NCI-H82 treated with DMSO at 0.1 percent for 48 hours (cell line): ENCODE measurements around the gene MLLT1.

Experiments used
- DNase-seq: peaks from one replicate; lab custom pipeline; 2025; ENCODE audit not compliant: unreplicated experiment; lab: John Stamatoyannopoulos, UW

The MLLT1 gene

GRCh38 chr19:6221878-6222746, 57.7 kb downstream of the MLLT1 start:
- no peak for DNase-seq

DNA sequence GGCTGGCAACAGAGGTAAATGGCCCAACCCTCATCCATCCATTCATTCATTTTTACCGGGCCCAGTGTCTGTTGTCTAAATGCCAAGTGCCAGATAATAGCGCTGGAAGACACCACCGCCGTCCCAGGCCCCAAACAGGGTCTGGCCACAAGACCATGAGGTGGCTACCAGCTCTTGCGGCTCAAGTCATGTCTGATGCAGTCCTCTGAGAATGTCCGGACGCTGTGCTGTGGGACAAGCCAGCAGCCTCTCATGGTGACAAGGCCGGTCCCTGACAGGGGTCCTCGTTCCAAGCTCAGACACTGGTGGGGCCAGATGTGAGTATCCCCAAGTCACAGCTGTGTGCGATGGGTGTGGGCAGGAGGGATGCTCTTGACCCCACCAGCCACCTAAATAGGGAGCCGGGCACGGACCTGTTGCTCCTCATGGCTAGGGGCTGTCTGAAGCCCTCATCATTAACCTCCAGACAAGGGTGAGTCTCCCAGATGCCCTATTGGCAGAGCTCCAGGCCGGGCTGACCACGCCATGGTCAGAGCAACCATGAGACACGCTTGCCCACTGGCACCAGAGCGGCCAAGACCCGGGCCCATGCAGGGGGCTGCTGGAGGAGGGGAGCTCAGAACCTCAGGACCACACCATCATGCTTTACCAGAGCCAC, 58.4 kb downstream of the MLLT1 start:
- DNase-seq = no peak

- DNase-seq = no peak
These were observed 59.2 kb downstream of the MLLT1 start for GRCh38 chr19:6220385-6221191.

DNA sequence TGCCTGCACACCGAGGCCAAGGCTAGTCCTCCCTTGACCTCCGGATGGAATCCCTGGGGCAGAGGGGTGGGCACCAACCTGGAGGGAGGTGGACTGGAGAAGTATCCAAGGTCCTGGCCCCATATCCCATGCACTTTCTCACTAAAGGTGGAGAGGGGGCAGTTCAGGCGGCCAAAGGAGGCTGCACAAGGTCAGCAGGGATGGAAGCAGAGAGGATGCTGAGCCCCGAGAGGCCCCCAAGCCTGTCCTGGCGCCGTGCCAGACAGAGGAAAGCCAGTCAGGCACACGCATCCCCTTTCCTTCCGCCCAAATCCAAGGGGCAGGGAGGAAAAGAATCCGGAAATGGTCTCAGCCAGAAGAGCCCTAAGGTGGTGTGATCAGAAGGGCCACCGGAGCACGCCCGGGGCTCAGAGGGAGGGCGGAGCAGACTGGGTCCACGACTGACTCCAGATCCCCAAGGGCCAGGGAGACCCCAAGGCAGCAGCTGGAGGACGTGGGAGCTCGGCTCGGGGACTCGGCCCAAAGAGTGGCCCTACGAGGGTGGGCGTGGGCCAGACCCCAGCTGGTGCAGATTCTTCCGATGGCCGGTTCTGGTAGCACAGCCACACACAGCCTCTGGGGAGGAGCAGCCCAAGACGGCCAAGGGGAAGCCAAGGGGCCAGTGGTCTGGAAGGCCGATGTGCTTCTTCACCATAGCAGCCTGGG, 60.0 kb downstream of the MLLT1 start:
- no peak for DNase-seq

- DNase-seq = no peak
These were observed 60.6 kb downstream of the MLLT1 start for GRCh38 chr19:6219147-6219525.

GRCh38 chr19:6218491-6219146, 61.2 kb downstream of the MLLT1 start:
- no peak for DNase-seq

GRCh38 chr19:6217752-6218334, 61.9 kb downstream of the MLLT1 start:
- no peak for DNase-seq

- DNase-seq = no peak
These were observed 62.6 kb downstream of the MLLT1 start for GRCh38 chr19:6216996-6217751.

DNA sequence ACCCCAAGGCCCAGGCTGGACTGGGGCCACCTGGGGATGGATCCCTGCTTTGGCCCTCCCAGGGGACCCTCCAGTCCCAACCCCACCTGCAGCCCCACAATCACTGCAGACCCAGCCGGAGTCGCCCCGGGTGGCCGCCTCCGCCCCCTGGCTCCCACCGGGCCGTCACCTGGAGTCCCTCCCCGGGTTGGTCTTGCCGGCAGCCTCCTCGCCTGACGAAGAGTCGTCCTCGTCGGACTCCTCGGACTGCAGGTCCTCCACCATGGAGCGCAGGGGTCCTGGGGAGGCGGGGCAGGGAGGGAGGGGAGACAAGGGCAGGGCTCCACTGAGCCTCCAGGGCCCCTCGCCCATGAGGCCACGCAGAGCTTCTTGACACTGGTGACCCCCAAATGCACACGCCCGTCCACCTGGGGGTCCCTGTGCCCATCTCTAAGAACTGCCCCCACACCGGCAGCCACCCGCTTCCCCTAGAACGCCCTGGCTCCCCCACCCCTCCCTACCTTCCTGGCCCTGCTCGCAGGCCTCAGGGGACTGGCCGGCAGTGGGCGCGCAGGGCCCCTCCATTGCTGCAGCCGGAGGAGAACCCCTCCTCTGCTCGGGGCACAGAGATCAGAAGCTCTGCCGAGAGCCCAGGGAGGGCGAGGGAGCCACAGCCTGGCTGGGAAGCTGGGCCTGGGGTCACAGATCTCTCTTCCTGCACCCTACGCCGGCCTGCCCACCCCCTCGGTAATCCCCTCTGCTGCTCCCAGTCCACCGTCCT, 63.4 kb downstream of the MLLT1 start:
- no peak for DNase-seq

DNA sequence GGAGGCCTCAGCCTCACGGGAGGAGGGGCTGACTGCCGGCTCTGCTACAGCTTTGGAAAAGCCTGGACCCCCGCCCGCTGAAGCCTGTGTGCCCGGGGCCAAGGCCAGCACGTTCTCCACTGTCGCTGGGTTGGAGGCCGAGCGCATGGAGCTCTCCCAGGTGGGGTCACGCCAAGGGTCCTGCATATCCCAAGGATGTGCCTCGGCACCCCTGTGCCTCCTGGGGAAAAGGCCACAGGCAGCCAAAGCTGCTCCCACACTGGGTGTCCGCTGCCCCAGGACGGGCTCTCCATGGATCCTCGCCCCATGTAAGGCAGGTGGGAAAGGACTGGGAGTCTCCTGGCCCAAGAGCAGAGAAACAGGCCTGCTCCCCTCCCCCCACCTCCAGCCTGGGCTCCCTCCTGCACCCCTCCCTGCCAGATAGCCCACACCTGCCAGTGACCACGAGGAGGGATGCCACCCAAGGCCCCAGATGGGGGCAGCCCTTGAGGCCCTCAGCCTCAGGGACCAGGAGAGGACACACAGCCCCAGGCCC, 64.0 kb downstream of the MLLT1 start:
- no peak for DNase-seq

GRCh38 chr19:6214881-6215541, 64.8 kb downstream of the MLLT1 start:
- DNase-seq = no peak

DNA sequence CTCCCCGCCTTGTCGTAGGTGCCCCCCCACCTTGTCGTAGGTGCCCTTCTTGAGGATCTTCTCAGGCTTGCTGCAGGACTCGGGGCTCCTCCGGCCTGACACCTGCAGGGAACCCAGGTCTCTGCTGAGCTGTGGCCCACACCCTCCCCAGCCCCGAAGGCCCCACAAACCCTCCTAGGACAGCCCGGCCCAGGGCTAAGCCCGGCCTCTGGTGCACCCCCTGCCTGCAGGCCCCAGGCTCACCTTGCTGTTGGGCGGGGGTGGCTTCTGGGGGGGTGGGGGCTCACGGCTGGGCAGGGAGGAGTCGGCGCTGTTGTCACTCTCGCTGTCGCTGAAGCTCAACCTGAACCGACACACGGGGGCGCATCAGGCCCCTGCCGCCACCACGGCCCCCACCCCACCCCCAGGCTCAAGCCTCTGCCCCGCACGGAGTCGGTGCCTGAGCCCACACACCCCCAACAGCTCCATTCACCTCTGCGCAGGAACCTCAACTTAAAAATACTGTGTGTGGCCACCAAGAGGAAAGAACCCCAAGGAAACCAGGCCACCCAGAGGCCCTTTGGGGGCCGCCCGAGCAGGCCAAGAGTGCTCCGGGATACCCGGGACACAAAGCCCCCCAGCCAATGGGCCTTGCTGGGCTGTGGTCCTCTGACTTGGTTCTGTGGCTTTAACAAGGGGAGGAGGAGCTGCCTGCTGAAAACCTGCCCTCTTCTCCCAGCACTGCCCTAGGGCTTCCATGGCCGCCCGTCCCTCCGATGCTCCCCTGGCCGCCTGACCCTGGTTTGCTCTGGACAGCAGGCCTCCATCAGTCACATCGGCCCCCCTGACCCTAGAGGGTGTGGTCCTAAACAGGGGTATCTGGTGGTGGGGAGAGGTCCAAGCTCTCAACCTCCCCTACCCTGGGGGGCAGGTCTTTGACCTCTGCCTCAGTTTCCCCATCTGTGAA, 65.8 kb downstream of the MLLT1 start:
- DNase-seq = no peak

- no peak for DNase-seq
These were observed 66.5 kb downstream of the MLLT1 start for GRCh38 chr19:6213266-6213595.

DNA sequence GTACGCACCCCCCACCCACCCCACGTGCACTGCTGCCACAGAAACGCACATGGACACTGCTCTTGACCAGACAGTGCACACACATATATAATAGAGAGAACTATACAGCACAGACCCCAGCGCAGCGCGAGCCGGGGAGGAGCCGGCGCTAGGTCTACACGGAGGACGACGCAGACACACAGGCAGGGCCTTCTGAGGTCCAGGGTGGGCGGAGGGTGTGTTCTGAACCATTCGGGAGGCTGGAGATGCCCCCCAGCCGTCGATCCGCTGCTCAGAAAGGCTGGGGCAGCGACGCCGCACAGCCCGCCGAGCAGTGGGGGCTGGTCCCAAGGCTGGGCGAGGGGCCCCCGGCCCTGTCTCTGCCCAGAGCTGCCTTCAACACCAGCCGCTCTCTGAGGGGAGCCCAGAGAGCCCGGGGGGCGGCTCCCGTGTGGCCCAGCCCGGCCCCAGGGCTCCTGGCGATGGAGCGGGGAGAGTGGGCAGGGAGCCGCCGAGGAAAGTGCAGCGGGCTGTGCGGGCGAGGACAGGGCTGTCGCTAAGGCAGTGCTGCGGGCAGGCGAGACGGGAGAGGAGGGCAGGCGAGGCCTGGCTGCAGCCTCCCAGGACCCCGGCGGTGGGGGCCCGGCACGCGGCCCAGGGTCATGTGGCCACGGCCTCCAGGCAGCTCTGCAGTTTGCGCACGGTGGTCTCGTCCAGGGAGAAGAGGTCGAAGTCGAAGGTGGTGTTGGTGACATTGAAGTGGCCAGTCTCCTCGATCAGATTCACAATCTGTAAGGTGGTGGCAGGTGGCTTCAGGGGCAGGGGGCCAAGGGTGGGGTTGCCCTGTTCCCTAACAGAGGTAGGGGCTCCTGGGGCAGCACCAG, 67.1 kb downstream of the MLLT1 start:
- no peak for DNase-seq

- DNase-seq = no peak
These were observed 68.0 kb downstream of the MLLT1 start for GRCh38 chr19:6211632-6212402.
